HEK293 (cell line): Measurements from ENCODE around the gene PARD3.
A peak's percentile ranks its signal among the peaks of the same experiment; 100 is the strongest.

ENCODE experiments used
- CTCF ChIA-PET: fragments of 350-600 bp; formaldehyde crosslinking; extraction: SDS; loops from one replicate; lab custom pipeline; 2021; ENCODE audit warnings: antibody characterized with exemption; lab: Yijun Ruan, JAX
- POLR2A ChIA-PET: fragments of 300-600 bp; formaldehyde crosslinking; extraction: SDS; loops from one replicate; lab custom pipeline; 2020; ENCODE audit warnings: antibody characterized with exemption, inconsistent platforms; lab: Yijun Ruan, JAX
- H3K27ac ChIP-seq: fragments of 200-500 bp; sonication (Bioruptor generic); 2 replicates; pipeline ENCODE4 v1.5.1; 2014; ENCODE audit warnings: low read depth, low read length, control low read depth, inconsistent platforms; ENCODE audit errors: extremely low read depth
- H3K36me3 ChIP-seq, 2 experiments: fragments of 200-500 bp in 1 of 2; sonication (Bioruptor generic) in 1 of 2; 1 replicate in 1 of 2; 2 replicates in 1 of 2; pipeline ENCODE4 v1.5.1; 2014 to 2017; ENCODE audit warnings: inconsistent platforms in 2 of 2, low read length in 2 of 2; ENCODE audit not compliant: control insufficient read depth in 2 of 2, insufficient read depth in 1 of 2
- H3K4me1 ChIP-seq: fragments of 200-500 bp; sonication (Bioruptor generic); 2 replicates; pipeline ENCODE4 v1.5.1; 2014; ENCODE audit warnings: mild to moderate bottlenecking, low read length, inconsistent platforms; ENCODE audit not compliant: control insufficient read depth, insufficient read depth
- H3K4me3 ChIP-seq: 2 replicates; pipeline ENCODE4 v1.5.1; 2011; ENCODE audit warnings: low read depth, mild to moderate bottlenecking, control low read depth, low read length, moderate library complexity
- H3K9me3 ChIP-seq: fragments of 200-500 bp; sonication (Bioruptor generic); 2 replicates; pipeline ENCODE4 v1.5.1; 2014; ENCODE audit warnings: low read depth, low read length, inconsistent platforms; ENCODE audit not compliant: control insufficient read depth, insufficient read depth
- CTCF ChIP-seq: fragments of 450-650 bp; formaldehyde crosslinking; IDR thresholded peaks from 2 replicates; pipeline ENCODE4 v1.5.1; 2016; ENCODE audit warnings: missing biosample characterization, missing genetic modification characterization
- EGR2 ChIP-seq: fragments of 450-650 bp; formaldehyde crosslinking; IDR thresholded peaks from 2 replicates; pipeline ENCODE4 v1.5.1; 2016; ENCODE audit warnings: low read depth, missing biosample characterization, missing genetic modification characterization
- ELK4 ChIP-seq: IDR thresholded peaks from 2 replicates; pipeline ENCODE4 v1.6.1; 2011; ENCODE audit warnings: mild to moderate bottlenecking, low read depth, low read length, borderline replicate concordance
- GLIS2 ChIP-seq: fragments of 450-650 bp; formaldehyde crosslinking; IDR thresholded peaks from 2 replicates; pipeline ENCODE4 v1.5.1; 2016; ENCODE audit warnings: missing biosample characterization, missing genetic modification characterization
- HOXA7 ChIP-seq: sonication (generic); formaldehyde crosslinking; IDR thresholded peaks from 2 replicates; pipeline ENCODE4 v1.8.1; 2022; ENCODE audit warnings: missing genetic modification reagents, borderline replicate concordance
- KLF1 ChIP-seq: fragments of 450-650 bp; formaldehyde crosslinking; IDR thresholded peaks from 2 replicates; pipeline ENCODE4 v1.5.1; 2016; ENCODE audit warnings: missing biosample characterization, missing genetic modification characterization
- PRDM1 ChIP-seq: fragments of 450-650 bp; formaldehyde crosslinking; IDR thresholded peaks from 2 replicates; pipeline ENCODE4; 2016; ENCODE audit warnings: missing biosample characterization, missing genetic modification characterization
- PRDM10 ChIP-seq: fragments of 450-650 bp; formaldehyde crosslinking; IDR thresholded peaks from 2 replicates; pipeline ENCODE4 v1.5.1; 2016; ENCODE audit warnings: missing biosample characterization, missing genetic modification characterization
- ZBTB1 ChIP-seq: fragments of 450-650 bp; formaldehyde crosslinking; IDR thresholded peaks from 2 replicates; pipeline ENCODE4 v1.5.1; 2016; ENCODE audit warnings: missing biosample characterization, missing genetic modification characterization
- ZBTB17 ChIP-seq: fragments of 450-650 bp; formaldehyde crosslinking; IDR thresholded peaks from 2 replicates; pipeline ENCODE4 v1.5.1; 2016; ENCODE audit warnings: missing biosample characterization, missing genetic modification characterization
- ZBTB48 ChIP-seq: fragments of 450-650 bp; formaldehyde crosslinking; IDR thresholded peaks from 2 replicates; pipeline ENCODE4 v1.5.1; 2016; ENCODE audit warnings: missing biosample characterization, missing genetic modification characterization
- ZNF140 ChIP-seq: fragments of 450-650 bp; formaldehyde crosslinking; IDR thresholded peaks from 2 replicates; pipeline ENCODE4 v1.5.1; 2016; ENCODE audit warnings: missing biosample characterization, missing genetic modification characterization
- ZNF157 ChIP-seq: fragments of 450-650 bp; formaldehyde crosslinking; IDR thresholded peaks from 2 replicates; pipeline ENCODE4 v1.5.1; 2016; ENCODE audit warnings: missing biosample characterization, missing genetic modification characterization
- ZNF2 ChIP-seq: fragments of 450-650 bp; formaldehyde crosslinking; IDR thresholded peaks from 2 replicates; pipeline ENCODE4 v1.5.1; 2016; ENCODE audit warnings: missing biosample characterization, missing genetic modification characterization
- ZNF239 ChIP-seq: fragments of 450-650 bp; formaldehyde crosslinking; IDR thresholded peaks from 2 replicates; pipeline ENCODE4 v1.5.1; 2016; ENCODE audit warnings: missing biosample characterization, missing genetic modification characterization
- ZNF280C ChIP-seq: fragments of 450-650 bp; formaldehyde crosslinking; IDR thresholded peaks from 2 replicates; pipeline ENCODE4 v1.5.1; 2016; ENCODE audit warnings: missing biosample characterization, missing genetic modification characterization
- ZNF341 ChIP-seq: fragments of 450-650 bp; formaldehyde crosslinking; IDR thresholded peaks from 2 replicates; pipeline ENCODE4; 2016; ENCODE audit warnings: low read depth, missing biosample characterization, missing genetic modification characterization
- ZNF48 ChIP-seq: fragments of 450-650 bp; formaldehyde crosslinking; IDR thresholded peaks from 2 replicates; pipeline ENCODE4 v1.5.1; 2016; ENCODE audit warnings: missing biosample characterization, missing genetic modification characterization
- ZNF529 ChIP-seq: fragments of 450-650 bp; formaldehyde crosslinking; IDR thresholded peaks from 2 replicates; pipeline ENCODE4 v1.5.1; 2017; ENCODE audit warnings: missing genetic modification characterization, missing biosample characterization; ENCODE audit not compliant: insufficient replicate concordance
- ZNF571 ChIP-seq: fragments of 450-650 bp; formaldehyde crosslinking; IDR thresholded peaks from 2 replicates; pipeline ENCODE4 v1.5.0; 2017; ENCODE audit warnings: missing biosample characterization, missing genetic modification characterization
- ZNF670 ChIP-seq: fragments of 450-650 bp; formaldehyde crosslinking; IDR thresholded peaks from 2 replicates; pipeline ENCODE4 v1.5.1; 2016; ENCODE audit warnings: missing biosample characterization, missing genetic modification characterization, low read depth
- ZNF692 ChIP-seq: fragments of 450-650 bp; formaldehyde crosslinking; IDR thresholded peaks from 2 replicates; pipeline ENCODE4 v1.5.1; 2016; ENCODE audit warnings: missing biosample characterization, missing genetic modification characterization

The PARD3 gene

GRCh38 chr10:34768972-34769330, 46.1 kb downstream of the PARD3 start:
- peak; percentile 55; the same call in 1 of the 2 replicates for TF ChIP-seq PRDM10
- TF ChIP-seq ELK4, result no peak
- no peak for TF ChIP-seq ZNF280C (tag by site-specific recombination)
- no peak for TF ChIP-seq ZNF48 (tag by site-specific recombination)
- no peak for TF ChIP-seq CTCF (tag by site-specific recombination)
- 0 out of 2 replicates have a peak, but pooled peaks have one; percentile 42 for TF ChIP-seq EGR2 (tag by site-specific recombination)
- peak; percentile 65 for TF ChIP-seq ZNF341 (tag by site-specific recombination)
- 0 out of 2 replicates have a peak, but pooled peaks have one; percentile 13 for TF ChIP-seq GLIS2 (tag by site-specific recombination)
- no peak for TF ChIP-seq PRDM1 (tag by site-specific recombination)
- TF ChIP-seq ZNF529, result no peak
- TF ChIP-seq, all 188 proteins: peak for 4
- Histone ChIP-seq H3K36me3 (no peaks in the 10 kb centered on the region), H3K27ac (no peak overlapping the region), H3K4me1 (peaks cover 19% of the 10 kb centered on the region), H3K9me3 (no peaks in the 10 kb centered on the region), H3K4me3 (no peak overlapping the region)
- ChIA-PET CTCF (interaction anchor here (0.6 to 0.7 kb wide), 2 partner anchors 54 to 798 kb away, joined by 3 to 4 read pairs; no protein-coding TSS in a partner anchor), POLR2A (no interaction called here)

- Histone ChIP-seq H3K4me1 (peaks cover 16% of the 10 kb centered on the region), H3K4me3 (no peak overlapping the region), H3K27ac (no peak overlapping the region), H3K9me3 (no peaks in the 10 kb centered on the region), H3K36me3 (no peaks in the 10 kb centered on the region)
- POLR2A ChIA-PET, result no interaction called here
- CTCF ChIA-PET, result interaction anchor here (0.7 kb wide), 1 partner anchor 798 kb away, joined by 3 read pairs; no protein-coding TSS in a partner anchor
- TF ChIP-seq ZNF239 (tag by site-specific recombination) (no peak), ZBTB1 (tag by site-specific recombination) (no peak), ZNF140 (tag by site-specific recombination) (no peak), ZNF2 (tag by site-specific recombination) (no peak), ZNF692 (0 out of 2 replicates have a peak, but pooled peaks have one; percentile 27), HOXA7 (no peak), KLF1 (tag by site-specific recombination) (peak; percentile 75), ZBTB48 (tag by site-specific recombination) (peak; percentile 30; the same call in 1 of the 2 replicates), ZNF670 (no peak), ZNF571 (tag by site-specific recombination) (no peak), CTCF (tag by site-specific recombination) (no peak), ZNF157 (tag by site-specific recombination) (no peak), ZBTB17 (tag by site-specific recombination) (peak; percentile 42; the same call in 1 of the 2 replicates)
Observed at GRCh38 chr10:34768261-34768971, 46.7 kb downstream of the PARD3 start.
